HEK293 (cell line): ENCODE results near the gene PACRG.

ENCODE experiments used
- CTCF ChIA-PET: fragments of 350-600 bp; formaldehyde crosslinking; extraction: SDS; loops from one replicate; lab custom pipeline; 2021; ENCODE audit warnings: antibody characterized with exemption; lab: Yijun Ruan, JAX
- POLR2A ChIA-PET: fragments of 300-600 bp; formaldehyde crosslinking; extraction: SDS; loops from one replicate; lab custom pipeline; 2020; ENCODE audit warnings: antibody characterized with exemption, inconsistent platforms; lab: Yijun Ruan, JAX
- H3K27ac ChIP-seq: fragments of 200-500 bp; sonication (Bioruptor generic); 2 replicates; pipeline ENCODE4 v1.5.1; 2014; ENCODE audit warnings: low read depth, low read length, control low read depth, inconsistent platforms; ENCODE audit errors: extremely low read depth
- H3K36me3 ChIP-seq, 2 experiments: fragments of 200-500 bp in 1 of 2; sonication (Bioruptor generic) in 1 of 2; 1 replicate in 1 of 2; 2 replicates in 1 of 2; pipeline ENCODE4 v1.5.1; 2014 to 2017; ENCODE audit warnings: inconsistent platforms in 2 of 2, low read length in 2 of 2; ENCODE audit not compliant: control insufficient read depth in 2 of 2, insufficient read depth in 1 of 2
- H3K4me1 ChIP-seq: fragments of 200-500 bp; sonication (Bioruptor generic); 2 replicates; pipeline ENCODE4 v1.5.1; 2014; ENCODE audit warnings: mild to moderate bottlenecking, low read length, inconsistent platforms; ENCODE audit not compliant: control insufficient read depth, insufficient read depth
- H3K4me3 ChIP-seq: 2 replicates; pipeline ENCODE4 v1.5.1; 2011; ENCODE audit warnings: low read depth, mild to moderate bottlenecking, control low read depth, low read length, moderate library complexity
- H3K9me3 ChIP-seq: fragments of 200-500 bp; sonication (Bioruptor generic); 2 replicates; pipeline ENCODE4 v1.5.1; 2014; ENCODE audit warnings: low read depth, low read length, inconsistent platforms; ENCODE audit not compliant: control insufficient read depth, insufficient read depth
- KLF8 ChIP-seq: fragments of 450-650 bp; formaldehyde crosslinking; IDR thresholded peaks from 2 replicates; pipeline ENCODE4 v1.5.1; 2016; ENCODE audit warnings: missing biosample characterization, missing genetic modification characterization
- KLF9 ChIP-seq: fragments of 450-650 bp; formaldehyde crosslinking; IDR thresholded peaks from 2 replicates; pipeline ENCODE4 v1.5.1; 2016; ENCODE audit warnings: missing biosample characterization, missing genetic modification characterization, low read depth
- OSR2 ChIP-seq: fragments of 450-650 bp; formaldehyde crosslinking; IDR thresholded peaks from 2 replicates; pipeline ENCODE4 v1.5.1; 2016; ENCODE audit warnings: missing biosample characterization, missing genetic modification characterization
- SP2 ChIP-seq: fragments of 450-650 bp; formaldehyde crosslinking; IDR thresholded peaks from 2 replicates; pipeline ENCODE4 v1.5.1; 2016; ENCODE audit warnings: missing biosample characterization, missing genetic modification characterization
- ZBTB1 ChIP-seq: fragments of 450-650 bp; formaldehyde crosslinking; IDR thresholded peaks from 2 replicates; pipeline ENCODE4 v1.5.1; 2016; ENCODE audit warnings: missing biosample characterization, missing genetic modification characterization
- ZBTB17 ChIP-seq: fragments of 450-650 bp; formaldehyde crosslinking; IDR thresholded peaks from 2 replicates; pipeline ENCODE4 v1.5.1; 2016; ENCODE audit warnings: missing biosample characterization, missing genetic modification characterization
- ZEB2 ChIP-seq: fragments of 450-650 bp; formaldehyde crosslinking; IDR thresholded peaks from 2 replicates; pipeline ENCODE4 v1.5.1; 2016; ENCODE audit warnings: missing biosample characterization, missing genetic modification characterization
- ZNF223 ChIP-seq: fragments of 450-650 bp; formaldehyde crosslinking; IDR thresholded peaks from 2 replicates; pipeline ENCODE4 v1.5.1; 2016; ENCODE audit warnings: missing biosample characterization, missing genetic modification characterization
- ZNF280C ChIP-seq: fragments of 450-650 bp; formaldehyde crosslinking; IDR thresholded peaks from 2 replicates; pipeline ENCODE4 v1.5.1; 2016; ENCODE audit warnings: missing biosample characterization, missing genetic modification characterization
- ZNF302 ChIP-seq: fragments of 450-650 bp; formaldehyde crosslinking; IDR thresholded peaks from 2 replicates; pipeline ENCODE4 v1.5.1; 2016; ENCODE audit warnings: missing biosample characterization, missing genetic modification characterization, low read depth
- ZNF433 ChIP-seq: fragments of 450-650 bp; formaldehyde crosslinking; IDR thresholded peaks from 2 replicates; pipeline ENCODE4 v1.5.1; 2016; ENCODE audit warnings: missing biosample characterization, missing genetic modification characterization, low read depth
- ZNF48 ChIP-seq: fragments of 450-650 bp; formaldehyde crosslinking; IDR thresholded peaks from 2 replicates; pipeline ENCODE4 v1.5.1; 2016; ENCODE audit warnings: missing biosample characterization, missing genetic modification characterization
- ZNF513 ChIP-seq: fragments of 450-650 bp; IDR thresholded peaks from 2 replicates; pipeline ENCODE4 v1.5.1; 2018; ENCODE audit warnings: missing biosample characterization, missing genetic modification characterization
- ZNF514 ChIP-seq: fragments of 450-650 bp; formaldehyde crosslinking; IDR thresholded peaks from 2 replicates; pipeline ENCODE4 v1.5.1; 2016; ENCODE audit warnings: missing biosample characterization, missing genetic modification characterization
- ZNF521 ChIP-seq: fragments of 450-650 bp; formaldehyde crosslinking; IDR thresholded peaks from 2 replicates; pipeline ENCODE4 v1.5.1; 2017; ENCODE audit warnings: missing biosample characterization, mild to moderate bottlenecking, missing genetic modification characterization
- ZNF544 ChIP-seq: fragments of 450-650 bp; formaldehyde crosslinking; IDR thresholded peaks from 2 replicates; pipeline ENCODE4 v1.5.0; 2017; ENCODE audit warnings: missing biosample characterization, missing genetic modification characterization
- ZNF558 ChIP-seq: fragments of 450-650 bp; formaldehyde crosslinking; IDR thresholded peaks from 2 replicates; pipeline ENCODE4 v1.5.1; 2016; ENCODE audit warnings: missing biosample characterization, missing genetic modification characterization
- ZNF571 ChIP-seq: fragments of 450-650 bp; formaldehyde crosslinking; IDR thresholded peaks from 2 replicates; pipeline ENCODE4 v1.5.0; 2017; ENCODE audit warnings: missing biosample characterization, missing genetic modification characterization
- ZNF585B ChIP-seq: fragments of 450-650 bp; formaldehyde crosslinking; IDR thresholded peaks from 2 replicates; pipeline ENCODE4 v1.5.1; 2016; ENCODE audit warnings: missing biosample characterization, missing genetic modification characterization
- ZNF626 ChIP-seq: fragments of 450-650 bp; sonication (Bioruptor Pico); formaldehyde crosslinking; IDR thresholded peaks from 2 replicates; pipeline ENCODE4 v1.5.1; 2018; ENCODE audit warnings: missing biosample characterization, missing genetic modification characterization, inconsistent platforms
- ZNF701 ChIP-seq: fragments of 450-650 bp; formaldehyde crosslinking; IDR thresholded peaks from 2 replicates; pipeline ENCODE4 v1.5.1; 2016; ENCODE audit warnings: missing biosample characterization, missing genetic modification characterization
- ZSCAN16 ChIP-seq: fragments of 450-650 bp; formaldehyde crosslinking; IDR thresholded peaks from 2 replicates; pipeline ENCODE4 v1.5.1; 2016; ENCODE audit warnings: missing biosample characterization, missing genetic modification characterization
- TF ChIP-seq, protein P1 (sequence below): fragments of 450-650 bp; formaldehyde crosslinking; IDR thresholded peaks from 2 replicates; pipeline ENCODE4 v1.5.1; 2016; ENCODE audit warnings: missing biosample characterization, missing genetic modification characterization

Gene PACRG

DNA sequence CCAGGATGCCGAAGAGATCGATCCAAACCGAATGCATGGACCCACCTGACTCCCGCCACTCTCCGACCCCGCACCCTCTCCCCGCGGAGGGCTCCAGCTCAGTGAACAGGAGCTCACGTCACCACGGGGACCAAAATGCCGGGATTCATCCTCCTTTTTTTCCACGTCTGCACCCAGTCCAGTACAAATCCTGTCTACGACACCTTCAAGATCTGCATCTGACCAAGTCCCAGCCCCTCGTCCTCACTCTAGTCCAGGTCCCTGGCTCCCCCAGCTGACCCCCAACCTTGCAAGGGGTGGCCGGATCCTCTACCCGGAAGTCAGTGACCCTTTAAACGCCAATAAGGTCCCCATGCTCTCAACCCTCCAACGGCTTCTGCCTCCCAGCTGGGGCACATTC is 593.9 kb downstream of the PACRG start:
- POLR2A ChIA-PET, result no interaction called here
- CTCF ChIA-PET, result no interaction called here
- Histone ChIP-seq H3K4me3 (no peak overlapping the region), H3K4me1 (no peaks in the 10 kb centered on the region), H3K9me3 (no peaks in the 10 kb centered on the region), H3K36me3 (no peaks in the 10 kb centered on the region), H3K27ac (no peak overlapping the region)
- TF ChIP-seq ZNF514, result no peak
- no peak for TF ChIP-seq ZSCAN16 (tag by site-specific recombination)
- TF ChIP-seq ZNF280C (tag by site-specific recombination), result no peak
- TF ChIP-seq, protein P1, sequence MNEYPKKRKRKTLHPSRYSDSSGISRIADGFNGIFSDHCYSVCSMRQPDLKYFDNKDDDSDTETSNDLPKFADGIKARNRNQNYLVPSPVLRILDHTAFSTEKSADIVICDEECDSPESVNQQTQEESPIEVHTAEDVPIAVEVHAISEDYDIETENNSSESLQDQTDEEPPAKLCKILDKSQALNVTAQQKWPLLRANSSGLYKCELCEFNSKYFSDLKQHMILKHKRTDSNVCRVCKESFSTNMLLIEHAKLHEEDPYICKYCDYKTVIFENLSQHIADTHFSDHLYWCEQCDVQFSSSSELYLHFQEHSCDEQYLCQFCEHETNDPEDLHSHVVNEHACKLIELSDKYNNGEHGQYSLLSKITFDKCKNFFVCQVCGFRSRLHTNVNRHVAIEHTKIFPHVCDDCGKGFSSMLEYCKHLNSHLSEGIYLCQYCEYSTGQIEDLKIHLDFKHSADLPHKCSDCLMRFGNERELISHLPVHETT (tag by site-specific recombination), result no peak
- TF ChIP-seq KLF8 (tag by site-specific recombination), result no peak
- TF ChIP-seq ZNF513 (tag by site-specific recombination), result no peak
- TF ChIP-seq OSR2 (tag by site-specific recombination), result no peak
- no peak for TF ChIP-seq ZEB2
- TF ChIP-seq ZNF302, result no peak
- no peak for TF ChIP-seq ZNF701 (tag by site-specific recombination)
- no peak for TF ChIP-seq SP2
- no peak for TF ChIP-seq KLF9 (tag by site-specific recombination)
- TF ChIP-seq ZNF521 (tag by site-specific recombination), result no peak
- no peak for TF ChIP-seq ZBTB17 (tag by site-specific recombination)
- TF ChIP-seq ZNF223 (tag by site-specific recombination), result no peak
- no peak for TF ChIP-seq ZNF433

GRCh38 chr6:163323274-163323673 is 595.5 kb downstream of the PACRG start:
- Histone ChIP-seq H3K9me3 (no peaks in the 10 kb centered on the region), H3K4me3 (no peak overlapping the region), H3K27ac (no peak overlapping the region), H3K36me3 (no peaks in the 10 kb centered on the region), H3K4me1 (no peaks in the 10 kb centered on the region)
- ChIA-PET CTCF (interaction anchor here (0.6 kb wide), 1 partner anchor 383 kb away, joined by 3 read pairs; no protein-coding TSS in a partner anchor), POLR2A (interaction anchor here (0.6 kb wide), 1 partner anchor 41 kb away, joined by 7 read pairs; no protein-coding TSS in a partner anchor)
- TF ChIP-seq ZNF558 (tag by site-specific recombination) (no peak), ZNF544 (tag by site-specific recombination) (no peak), ZNF571 (tag by site-specific recombination) (no peak), ZNF48 (no peak), ZNF585B (tag by site-specific recombination) (no peak), ZNF626 (no peak), ZBTB1 (no peak)
